HG03457 (cell line): ENCODE data around the gene NWD2.
"Not testable (repeated sequence)": the region's sequence is repeated elsewhere in the genome, so short reads cannot be mapped to it uniquely, and the experiment has no call there.

Experiments used
- ATAC-seq: cut with Tn5 transposase; IDR thresholded peaks from one replicate; pipeline ENCODE4 v1.9.1; 2021; ENCODE audit warnings: moderate number of reproducible peaks; ENCODE audit not compliant: unreplicated experiment

Gene NWD2

DNA sequence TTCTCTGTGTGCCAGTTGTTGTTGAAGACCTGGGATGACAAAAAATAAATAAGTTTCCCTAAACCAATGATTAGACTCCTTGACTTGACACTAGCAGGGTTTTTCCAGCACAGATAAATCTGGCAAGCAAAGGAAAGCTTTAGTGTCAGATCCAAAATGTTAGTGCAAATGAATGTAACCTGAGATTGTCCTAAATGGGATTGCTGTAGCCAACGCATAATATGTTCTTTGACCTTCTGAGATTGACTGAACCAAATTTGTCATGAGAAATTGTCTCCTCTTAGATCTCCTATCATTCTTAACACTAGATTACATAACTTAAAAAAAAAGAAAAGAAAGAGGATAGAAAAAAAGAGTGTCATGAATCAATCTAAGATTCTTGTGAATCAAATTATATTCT, 245.2 kb downstream of the NWD2 start:
- ATAC-seq: no peak

DNA sequence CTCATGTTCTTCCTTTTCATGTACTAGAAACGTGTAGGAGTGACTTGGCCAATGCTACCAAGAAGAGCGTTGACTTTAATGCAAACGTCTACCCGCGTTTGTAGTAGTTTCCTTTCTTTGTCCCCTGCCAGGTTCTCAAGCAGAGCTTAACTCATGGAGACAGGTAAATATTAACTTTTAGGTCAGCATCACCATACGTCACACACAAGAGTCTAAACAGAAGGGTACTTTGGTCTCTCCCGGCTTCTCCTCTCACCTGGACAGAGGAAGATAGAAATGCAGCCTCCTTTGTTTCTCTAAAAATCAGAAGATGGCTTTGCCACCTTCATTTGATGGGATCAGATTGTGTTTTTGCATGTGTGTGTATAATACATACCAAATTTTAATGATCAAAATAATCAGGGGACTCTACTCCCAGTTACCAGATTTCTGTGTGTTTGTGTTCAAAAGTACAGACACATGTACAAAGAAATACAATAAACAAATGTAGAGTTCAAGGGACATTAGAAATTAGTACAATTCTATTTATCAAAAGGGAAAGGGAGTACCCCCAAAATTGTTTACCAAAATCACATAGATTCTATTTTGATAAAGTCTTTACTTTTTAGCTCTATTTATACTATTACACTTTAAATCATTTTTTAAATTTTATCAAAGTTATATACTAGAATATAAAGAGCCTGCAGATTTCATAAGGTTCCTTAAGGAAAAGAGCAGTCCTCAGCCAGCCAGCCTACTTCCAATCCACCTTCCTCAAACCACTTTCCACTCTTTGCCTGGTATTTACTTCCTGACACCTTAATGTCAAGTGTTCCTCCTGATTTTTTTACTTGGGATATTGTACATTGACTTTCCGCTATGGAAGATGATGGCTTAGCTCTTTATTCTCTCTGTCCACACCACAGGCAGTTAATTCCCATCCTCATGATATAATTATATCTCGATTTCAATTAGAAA, 246.1 kb downstream of the NWD2 start:
- ATAC-seq: no peak

DNA sequence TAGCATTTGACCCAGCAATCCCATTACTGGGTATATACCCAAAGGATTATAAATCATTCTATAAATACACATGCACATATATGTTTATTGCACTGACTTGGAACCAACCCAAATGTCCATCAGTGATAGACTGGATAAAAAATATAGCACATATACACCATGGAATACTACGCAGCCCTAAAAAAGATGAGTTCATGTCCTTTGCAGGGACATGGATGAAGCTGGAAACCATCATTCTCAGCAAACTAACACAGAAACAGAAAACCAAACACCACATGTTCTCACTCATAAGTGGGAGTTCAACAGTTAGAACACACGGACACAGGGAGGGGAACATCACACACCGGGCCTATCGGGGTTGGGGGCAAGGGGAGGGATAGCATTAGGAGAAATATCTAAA, 250.8 kb downstream of the NWD2 start:
- ATAC-seq: not testable (repeated sequence)
